Fibroblast of lung (primary cell): Measurements from ENCODE around the gene STK32B. TPM values are rescaled to one million over a fixed set of nuclear protein-coding genes. Genes with fewer than 3 reads are reported as not detected.

Experiments used
- DNase-seq, 2 donors: peaks; one replicate each; pipeline versions ENCODE4 v3.0.0 to v3.0.0-alpha.2; 2010; ENCODE audit warnings: low read depth in 2 of 2
- H2AFZ ChIP-seq: 2 replicates; pipeline ENCODE4 v1.5.1; 2012; ENCODE audit warnings: low read length, control low read depth, inconsistent platforms
- H3K27ac ChIP-seq: 2 replicates; pipeline ENCODE4 v1.5.1; 2011; ENCODE audit warnings: low read length, control low read depth; ENCODE audit not compliant: insufficient read depth
- H3K27me3 ChIP-seq: 2 replicates; pipeline ENCODE4 v1.5.1; 2011; ENCODE audit warnings: mild to moderate bottlenecking, low read length; ENCODE audit not compliant: control insufficient read depth, insufficient read depth
- H3K36me3 ChIP-seq: 2 replicates; pipeline ENCODE4 v1.5.1; 2011; ENCODE audit warnings: low read length; ENCODE audit not compliant: control insufficient read depth, insufficient read depth
- H3K4me1 ChIP-seq: 2 replicates; pipeline ENCODE4 v1.5.1; 2011; ENCODE audit warnings: low read length; ENCODE audit not compliant: control insufficient read depth, insufficient read depth; ENCODE audit errors: extremely low read depth
- H3K4me2 ChIP-seq: 2 replicates; pipeline ENCODE4 v1.5.1; 2011; ENCODE audit warnings: low read length, control low read depth; ENCODE audit not compliant: insufficient read depth; ENCODE audit errors: extremely low read depth
- H3K4me3 ChIP-seq, 4 experiments: fragments of 200-600 bp in 1 of 4; sonication (generic) in 1 of 4; replicated peaks in 1 of 4; 2 replicates each; pipeline ENCODE4 v1.5.1; 2011 to 2016; ENCODE audit warnings: low read length in 4 of 4, low read depth in 3 of 4, mild to moderate bottlenecking in 3 of 4, control low read depth in 2 of 4, inconsistent platforms in 1 of 4, mixed read lengths in 1 of 4; ENCODE audit not compliant: insufficient read depth in 1 of 4; ENCODE audit errors: control extremely low read depth in 1 of 4
- H3K79me2 ChIP-seq: 2 replicates; pipeline ENCODE4 v1.5.1; 2012; ENCODE audit warnings: mild to moderate bottlenecking, low read length, inconsistent platforms; ENCODE audit not compliant: control insufficient read depth, insufficient read depth
- H3K9ac ChIP-seq: 2 replicates; pipeline ENCODE4 v1.5.1; 2011; ENCODE audit warnings: mild to moderate bottlenecking, low read length, control low read depth; ENCODE audit not compliant: insufficient read depth
- H3K9me3 ChIP-seq: 2 replicates; pipeline ENCODE4 v1.5.1; 2012; ENCODE audit warnings: low read depth, low read length; ENCODE audit not compliant: control insufficient read depth, insufficient read depth
- H4K20me1 ChIP-seq: 2 replicates; pipeline ENCODE4 v1.5.1; 2011; ENCODE audit warnings: low read length; ENCODE audit not compliant: control insufficient read depth, insufficient read depth; ENCODE audit errors: extremely low read depth
- EZH2 ChIP-seq: IDR thresholded peaks from 2 replicates; pipeline ENCODE4 v1.5.1; 2012; ENCODE audit warnings: low read length, control low read depth, mild to moderate bottlenecking; ENCODE audit errors: missing control alignments
- polyA plus RNA-seq, 2 donors: library from polyadenylated mRNA; depleted of rRNA in 1 of 2; stranded (reverse) in 1 of 2; unstranded in 1 of 2; fragments of >200 nt; gene quantifications; 2 replicates each; pipeline ENCODE4 v1.2.1, GENCODE V29; 2011 to 2012; ENCODE audit warnings: missing spikeins in 1 of 2
- total RNA-seq: library from RNA; depleted of rRNA; stranded (reverse); fragments of >200 nt; gene quantifications from 2 replicates; pipeline ENCODE4 v1.2.1, GENCODE V29; 2014
- TF ChIP-seq, protein P1 (sequence below), 2 donors: IDR thresholded peaks in 1 of 2; conservative IDR thresholded peaks in 1 of 2; 1 replicate in 1 of 2; 2 replicates in 1 of 2; pipeline ENCODE4 v1.5.1; 2011 to 2012; ENCODE audit warnings: low read length in 2 of 2, control low read depth in 1 of 2, inconsistent platforms in 1 of 2, low read depth in 1 of 2, mild to moderate bottlenecking in 1 of 2

The STK32B gene
- total and polyA plus RNA-seq, 2 donors (not counting 1 experiment from before 2014, with no cell fraction given) = 0.50 to 1.4 TPM

DNA sequence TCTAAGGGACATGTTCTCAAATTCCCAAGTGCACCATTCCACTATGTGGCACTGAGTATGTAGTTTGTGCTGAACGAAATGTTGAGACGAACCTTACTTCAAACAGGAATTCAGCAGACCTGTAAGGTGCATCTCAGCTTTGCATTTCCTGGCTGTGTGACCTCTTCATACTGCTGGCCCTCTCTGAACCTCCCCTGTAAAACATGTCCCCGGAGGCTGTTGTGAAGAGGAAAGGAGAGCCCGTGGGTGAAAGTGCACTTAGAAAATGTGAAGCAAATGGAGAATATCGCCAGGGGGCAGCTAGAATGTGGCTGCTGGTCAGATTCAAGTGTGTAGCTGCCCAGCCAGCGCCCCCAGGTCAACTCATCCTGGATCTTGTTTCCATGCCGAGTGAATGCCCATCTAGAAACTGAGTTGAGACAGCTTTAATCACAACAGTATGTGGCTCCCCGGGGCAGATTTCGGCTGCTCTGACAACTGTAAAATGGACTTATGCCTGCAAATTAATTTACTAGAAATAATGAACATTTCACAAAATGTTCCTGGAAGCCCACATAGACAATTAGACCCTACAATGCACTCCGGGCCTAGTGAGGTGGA is 393.7 kb downstream of the STK32B start:
- H3K27ac ChIP-seq = no peak overlapping the region
- H3K36me3 ChIP-seq = no peaks in the 10 kb centered on the region
- no peaks in the 10 kb centered on the region for H3K27me3 ChIP-seq
- H3K9me3 ChIP-seq = no peaks in the 10 kb centered on the region
- TF ChIP-seq, protein P1, sequence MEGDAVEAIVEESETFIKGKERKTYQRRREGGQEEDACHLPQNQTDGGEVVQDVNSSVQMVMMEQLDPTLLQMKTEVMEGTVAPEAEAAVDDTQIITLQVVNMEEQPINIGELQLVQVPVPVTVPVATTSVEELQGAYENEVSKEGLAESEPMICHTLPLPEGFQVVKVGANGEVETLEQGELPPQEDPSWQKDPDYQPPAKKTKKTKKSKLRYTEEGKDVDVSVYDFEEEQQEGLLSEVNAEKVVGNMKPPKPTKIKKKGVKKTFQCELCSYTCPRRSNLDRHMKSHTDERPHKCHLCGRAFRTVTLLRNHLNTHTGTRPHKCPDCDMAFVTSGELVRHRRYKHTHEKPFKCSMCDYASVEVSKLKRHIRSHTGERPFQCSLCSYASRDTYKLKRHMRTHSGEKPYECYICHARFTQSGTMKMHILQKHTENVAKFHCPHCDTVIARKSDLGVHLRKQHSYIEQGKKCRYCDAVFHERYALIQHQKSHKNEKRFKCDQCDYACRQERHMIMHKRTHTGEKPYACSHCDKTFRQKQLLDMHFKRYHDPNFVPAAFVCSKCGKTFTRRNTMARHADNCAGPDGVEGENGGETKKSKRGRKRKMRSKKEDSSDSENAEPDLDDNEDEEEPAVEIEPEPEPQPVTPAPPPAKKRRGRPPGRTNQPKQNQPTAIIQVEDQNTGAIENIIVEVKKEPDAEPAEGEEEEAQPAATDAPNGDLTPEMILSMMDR (conservative IDR thresholded peaks at IDR 0.05 in 1 of 2, IDR thresholded peaks at IDR 0.05 in 1 of 2; ENCODE audit: low read depth in 1 of 2, low read length in 2 of 2) = no peak
- no peak for TF ChIP-seq EZH2
- H3K4me1 ChIP-seq = no peaks in the 10 kb centered on the region
- DNase-seq = no peak
- no peaks in the 10 kb centered on the region for H4K20me1 ChIP-seq
- no peaks in the 10 kb centered on the region for H3K79me2 ChIP-seq
- no peak overlapping the region for H2AFZ ChIP-seq
- H3K4me3 ChIP-seq = no peak overlapping the region
- H3K4me2 ChIP-seq = no peak overlapping the region
- no peak overlapping the region for H3K9ac ChIP-seq

- H3K4me1 ChIP-seq = no peaks in the 10 kb centered on the region
- no peaks in the 10 kb centered on the region for H3K9me3 ChIP-seq
- TF ChIP-seq EZH2 = no peak
- H3K4me3 ChIP-seq = no peak overlapping the region
- H3K9ac ChIP-seq = no peak overlapping the region
- no peaks in the 10 kb centered on the region for H4K20me1 ChIP-seq
- H3K79me2 ChIP-seq = no peaks in the 10 kb centered on the region
- H3K36me3 ChIP-seq = no peaks in the 10 kb centered on the region
- no peak for DNase-seq
- no peak overlapping the region for H2AFZ ChIP-seq
- no peak overlapping the region for H3K4me2 ChIP-seq
- no peaks in the 10 kb centered on the region for H3K27me3 ChIP-seq
- H3K27ac ChIP-seq = no peak overlapping the region
These were observed 395.4 kb downstream of the STK32B start for GRCh38 chr4:5446595-5447226.

GRCh38 chr4:5447755-5448154 is 396.5 kb downstream of the STK32B start:
- Histone ChIP-seq H3K4me2 (no peak overlapping the region), H3K79me2 (no peaks in the 10 kb centered on the region), H4K20me1 (no peaks in the 10 kb centered on the region), H3K9me3 (no peaks in the 10 kb centered on the region), H3K4me3 (no peak overlapping the region), H2AFZ (no peak overlapping the region), H3K36me3 (no peaks in the 10 kb centered on the region), H3K9ac (no peak overlapping the region), H3K27ac (no peak overlapping the region), H3K4me1 (no peaks in the 10 kb centered on the region), H3K27me3 (no peaks in the 10 kb centered on the region)
- no peak for DNase-seq
- no peak for TF ChIP-seq EZH2
- TF ChIP-seq, protein P1 (conservative IDR thresholded peaks at IDR 0.05 in 1 of 2, IDR thresholded peaks at IDR 0.05 in 1 of 2; ENCODE audit: low read depth in 1 of 2, low read length in 2 of 2) = no peak
